Mesendoderm (in vitro differentiated cells): Measurements from ENCODE around the gene UBL4A.
"Not testable (repeated sequence)": the region's sequence is repeated elsewhere in the genome, so short reads cannot be mapped to it uniquely, and the experiment has no call there.

Experiments
- DNase-seq: peaks from one replicate; pipeline ENCODE4 v3.0.0; 2013
- H2AK5ac ChIP-seq: 2 replicates; pipeline ENCODE4 v1.6.1; 2013; ENCODE audit warnings: low read length, inconsistent platforms
- H2BK120ac ChIP-seq: 2 replicates; pipeline ENCODE4 v1.6.1; 2013; ENCODE audit warnings: low read depth, mild to moderate bottlenecking, low read length, moderate library complexity, mixed read lengths
- H2BK15ac ChIP-seq: replicated peaks from 2 replicates; pipeline ENCODE4 v1.6.1; 2013; ENCODE audit warnings: low read depth, mild to moderate bottlenecking, moderate library complexity
- H2BK5ac ChIP-seq: 2 replicates; pipeline ENCODE4 v1.6.1; 2013; ENCODE audit warnings: low read length, inconsistent platforms
- H3K18ac ChIP-seq: 2 replicates; pipeline ENCODE4 v1.6.1; 2013; ENCODE audit warnings: mild to moderate bottlenecking, low read length, mixed read lengths
- H3K23ac ChIP-seq: one replicate; pipeline ENCODE4 v1.6.1; 2013; ENCODE audit warnings: low read length
- H3K27ac ChIP-seq: 2 replicates; pipeline ENCODE4 v1.5.1; 2013; ENCODE audit warnings: low read depth, mild to moderate bottlenecking, inconsistent platforms, low read length, moderate library complexity
- H3K27me3 ChIP-seq: 2 replicates; pipeline ENCODE4 v1.6.1; 2013; ENCODE audit warnings: low read length, control low read depth, mild to moderate bottlenecking, inconsistent platforms; ENCODE audit not compliant: insufficient read depth, poor library complexity
- H3K36me3 ChIP-seq: 2 replicates; pipeline ENCODE4 v1.6.1; 2013; ENCODE audit warnings: low read length, inconsistent platforms; ENCODE audit not compliant: control insufficient read depth, insufficient read depth
- H3K4ac ChIP-seq: one replicate; pipeline ENCODE4 v1.6.1; 2013; ENCODE audit warnings: low read depth, mild to moderate bottlenecking, low read length, moderate library complexity
- H3K4me1 ChIP-seq: 2 replicates; pipeline ENCODE4 v1.6.1; 2013; ENCODE audit warnings: low read depth, low read length, inconsistent platforms; ENCODE audit not compliant: control insufficient read depth
- H3K4me2 ChIP-seq: 2 replicates; pipeline ENCODE4 v1.6.1; 2013; ENCODE audit warnings: low read length
- H3K4me3 ChIP-seq: 2 replicates; pipeline ENCODE4 v1.5.1; 2013; ENCODE audit warnings: mild to moderate bottlenecking, low read length
- H3K56ac ChIP-seq: one replicate; pipeline ENCODE4 v1.6.1; 2013; ENCODE audit warnings: low read length
- H3K79me1 ChIP-seq: 2 replicates; pipeline ENCODE4 v1.6.1; 2013; ENCODE audit warnings: low read length, inconsistent platforms
- H3K79me2 ChIP-seq: 2 replicates; pipeline ENCODE4 v1.6.1; 2013; ENCODE audit warnings: mild to moderate bottlenecking, low read length; ENCODE audit not compliant: control insufficient read depth, insufficient read depth
- H3K9ac ChIP-seq: 2 replicates; pipeline ENCODE4 v1.6.1; 2013; ENCODE audit warnings: low read length, inconsistent platforms
- H4K5ac ChIP-seq: one replicate; pipeline ENCODE4 v1.6.1; 2013; ENCODE audit warnings: low read length
- H4K8ac ChIP-seq: one replicate; pipeline ENCODE4 v1.6.1; 2013; ENCODE audit warnings: low read depth, mild to moderate bottlenecking, control low read depth, low read length, moderate library complexity
- WGBS: extraction: QIAGEN DNeasy Blood & Tissue Kit; methylation state at CpG from one replicate; pipeline ENCODE4 v1.1.7; 2013; ENCODE audit warnings: low lambda C conversion rate, missing lambda C conversion rate; ENCODE audit not compliant: insufficient coverage; ENCODE audit errors: extremely low coverage; 5-methylcytosine and 5-hydroxymethylcytosine counted together

Gene UBL4A

GRCh38 chrX:154506483-154507332 is 20.3 kb upstream of the UBL4A start:
- H3K27ac ChIP-seq, result no peak overlapping the region
- no peak overlapping the region for H3K56ac ChIP-seq
- no peak overlapping the region for H2BK15ac ChIP-seq
- H3K4me1 ChIP-seq, result no peaks in the 10 kb centered on the region
- no peak overlapping the region for H2BK120ac ChIP-seq
- no peak overlapping the region for H4K8ac ChIP-seq
- no peaks in the 10 kb centered on the region for H3K36me3 ChIP-seq
- no peak overlapping the region for H2BK5ac ChIP-seq
- no peak overlapping the region for H3K23ac ChIP-seq
- no peak overlapping the region for H2AK5ac ChIP-seq
- no peak overlapping the region for H4K5ac ChIP-seq
- whole genome bisulfite sequencing, result no CpG with 5 or more reads among the region's 37 CpGs
- no peak overlapping the region for H3K18ac ChIP-seq
- DNase-seq, result no peak
- no peak overlapping the region for H3K9ac ChIP-seq
- no peaks in the 10 kb centered on the region for H3K27me3 ChIP-seq
- no peaks in the 10 kb centered on the region for H3K79me1 ChIP-seq
- H3K79me2 ChIP-seq, result no peaks in the 10 kb centered on the region
- no peak overlapping the region for H3K4me2 ChIP-seq
- no peak overlapping the region for H3K4ac ChIP-seq
- H3K4me3 ChIP-seq, result no peak overlapping the region

GRCh38 chrX:154505734-154506133 is 19.3 kb upstream of the UBL4A start:
- H2BK15ac ChIP-seq, result no peak overlapping the region
- no peak overlapping the region for H3K23ac ChIP-seq
- H3K56ac ChIP-seq, result no peak overlapping the region
- H3K9ac ChIP-seq, result no peak overlapping the region
- no peaks in the 10 kb centered on the region for H3K27me3 ChIP-seq
- WGBS, result no CpG with 5 or more reads among the region's 12 CpGs
- H2AK5ac ChIP-seq, result no peak overlapping the region
- H3K18ac ChIP-seq, result no peak overlapping the region
- H3K27ac ChIP-seq, result no peak overlapping the region
- H4K8ac ChIP-seq, result no peak overlapping the region
- no peak overlapping the region for H2BK5ac ChIP-seq
- H4K5ac ChIP-seq, result no peak overlapping the region
- no peaks in the 10 kb centered on the region for H3K79me2 ChIP-seq
- no peak overlapping the region for H3K4ac ChIP-seq
- H3K4me1 ChIP-seq, result no peaks in the 10 kb centered on the region
- no peak overlapping the region for H2BK120ac ChIP-seq
- no peak overlapping the region for H3K4me3 ChIP-seq
- DNase-seq, result no peak
- H3K36me3 ChIP-seq, result no peaks in the 10 kb centered on the region
- no peak overlapping the region for H3K4me2 ChIP-seq
- no peaks in the 10 kb centered on the region for H3K79me1 ChIP-seq

- no peak overlapping the region for H3K23ac ChIP-seq
- no peak overlapping the region for H3K18ac ChIP-seq
Measured at GRCh38 chrX:154502989-154503388, 16.6 kb upstream of the UBL4A start.

GRCh38 chrX:154502098-154502497 is 15.7 kb upstream of the UBL4A start:
- no peak overlapping the region for H3K18ac ChIP-seq
- no peak overlapping the region for H3K4me2 ChIP-seq
- H3K23ac ChIP-seq, result no peak overlapping the region
- no peak overlapping the region for H2BK120ac ChIP-seq
- no peak overlapping the region for H3K27ac ChIP-seq
- H4K5ac ChIP-seq, result no peak overlapping the region
- DNase-seq, result no peak
- H3K27me3 ChIP-seq, result no peaks in the 10 kb centered on the region
- no peaks in the 10 kb centered on the region for H3K36me3 ChIP-seq
- H3K4me3 ChIP-seq, result no peak overlapping the region
- no peak overlapping the region for H2BK15ac ChIP-seq
- H3K56ac ChIP-seq, result no peak overlapping the region
- no peak overlapping the region for H3K4ac ChIP-seq
- H2BK5ac ChIP-seq, result no peak overlapping the region
- H3K79me2 ChIP-seq, result no peaks in the 10 kb centered on the region
- no peak overlapping the region for H4K8ac ChIP-seq
- H3K4me1 ChIP-seq, result no peaks in the 10 kb centered on the region
- no CpG with 5 or more reads among the region's 8 CpGs for WGBS
- H3K79me1 ChIP-seq, result no peaks in the 10 kb centered on the region
- no peak overlapping the region for H2AK5ac ChIP-seq
- no peak overlapping the region for H3K9ac ChIP-seq

More at GRCh38 chrX:154502989-154503388, 16.6 kb upstream of the UBL4A start:
- H4K8ac ChIP-seq, result no peak overlapping the region
- H2BK5ac ChIP-seq, result no peak overlapping the region
- H3K4me2 ChIP-seq, result no peak overlapping the region
- H2BK120ac ChIP-seq, result no peak overlapping the region
- no peaks in the 10 kb centered on the region for H3K4me1 ChIP-seq
- no peak overlapping the region for H3K4ac ChIP-seq
- no peak overlapping the region for H4K5ac ChIP-seq
- no peak overlapping the region for H3K56ac ChIP-seq
- no CpG with 5 or more reads among the region's 3 CpGs for WGBS
- H3K4me3 ChIP-seq, result no peak overlapping the region
- no peak for DNase-seq
- H3K27ac ChIP-seq, result no peak overlapping the region
- H3K9ac ChIP-seq, result no peak overlapping the region
- no peak overlapping the region for H2AK5ac ChIP-seq
- no peak overlapping the region for H2BK15ac ChIP-seq
- no peaks in the 10 kb centered on the region for H3K36me3 ChIP-seq
- no peaks in the 10 kb centered on the region for H3K79me1 ChIP-seq
- no peaks in the 10 kb centered on the region for H3K79me2 ChIP-seq
- no peaks in the 10 kb centered on the region for H3K27me3 ChIP-seq

- not testable (repeated sequence) for H2BK120ac ChIP-seq, H3K9ac ChIP-seq, H3K56ac ChIP-seq, H3K27me3 ChIP-seq, H4K5ac ChIP-seq, H3K4me3 ChIP-seq, H2BK15ac ChIP-seq, H3K79me1 ChIP-seq, H3K18ac ChIP-seq, H3K23ac ChIP-seq, H3K4me2 ChIP-seq, H4K8ac ChIP-seq, H3K27ac ChIP-seq, DNase-seq, H3K79me2 ChIP-seq, H3K4me1 ChIP-seq, H2BK5ac ChIP-seq, H3K36me3 ChIP-seq, H2AK5ac ChIP-seq, H3K4ac ChIP-seq
- no CpG with 5 or more reads among the region's 7 CpGs for WGBS
Measured at GRCh38 chrX:154501423-154501822, 15.0 kb upstream of the UBL4A start.
